ENCODE results near the gene PTPRM. TPM values are rescaled to one million over a fixed set of nuclear protein-coding genes. Genes with fewer than 3 reads are reported as not detected.

The PTPRM gene
- total and polyA plus RNA-seq, 12 donors: 31.7 to 116 (median 61.2) TPM

GRCh38 chr18:7809455-7809854 is 242.3 kb downstream of the PTPRM start:
- WGBS, 4 donors: 85 to 94% (median 91%) methylated on average over 6 of the region's 6 CpGs
- intact Hi-C loops (cut with DNase I): loop anchor here in 1 of 2 donors (10.0 kb wide), 1 partner anchor 575 kb away; no protein-coding TSS in a partner anchor

DNA sequence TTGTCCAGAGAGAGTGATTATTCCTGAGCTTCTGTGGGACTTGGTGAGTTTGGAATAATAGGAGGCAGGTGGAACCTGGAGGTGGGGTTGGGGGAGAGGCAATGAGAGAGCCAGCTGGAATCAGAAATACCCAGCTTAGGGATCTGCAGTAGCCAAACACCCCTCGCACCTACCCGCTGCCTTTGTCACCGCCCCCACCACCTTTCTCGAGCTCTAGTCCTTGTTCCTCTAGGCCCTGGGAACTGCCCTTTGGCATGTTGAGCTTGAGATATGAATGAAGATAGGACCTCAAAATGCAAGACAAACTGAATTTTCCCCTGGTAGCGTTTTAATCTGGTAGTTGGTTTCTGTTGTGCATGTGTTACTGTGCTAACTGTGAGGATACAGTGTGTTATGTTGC is 242.9 kb downstream of the PTPRM start:
- TF ChIP-seq, protein P1, sequence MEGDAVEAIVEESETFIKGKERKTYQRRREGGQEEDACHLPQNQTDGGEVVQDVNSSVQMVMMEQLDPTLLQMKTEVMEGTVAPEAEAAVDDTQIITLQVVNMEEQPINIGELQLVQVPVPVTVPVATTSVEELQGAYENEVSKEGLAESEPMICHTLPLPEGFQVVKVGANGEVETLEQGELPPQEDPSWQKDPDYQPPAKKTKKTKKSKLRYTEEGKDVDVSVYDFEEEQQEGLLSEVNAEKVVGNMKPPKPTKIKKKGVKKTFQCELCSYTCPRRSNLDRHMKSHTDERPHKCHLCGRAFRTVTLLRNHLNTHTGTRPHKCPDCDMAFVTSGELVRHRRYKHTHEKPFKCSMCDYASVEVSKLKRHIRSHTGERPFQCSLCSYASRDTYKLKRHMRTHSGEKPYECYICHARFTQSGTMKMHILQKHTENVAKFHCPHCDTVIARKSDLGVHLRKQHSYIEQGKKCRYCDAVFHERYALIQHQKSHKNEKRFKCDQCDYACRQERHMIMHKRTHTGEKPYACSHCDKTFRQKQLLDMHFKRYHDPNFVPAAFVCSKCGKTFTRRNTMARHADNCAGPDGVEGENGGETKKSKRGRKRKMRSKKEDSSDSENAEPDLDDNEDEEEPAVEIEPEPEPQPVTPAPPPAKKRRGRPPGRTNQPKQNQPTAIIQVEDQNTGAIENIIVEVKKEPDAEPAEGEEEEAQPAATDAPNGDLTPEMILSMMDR (IDR thresholded peaks at IDR 0.05): no peak
- no peak for TF ChIP-seq POLR2A (IDR thresholded peaks at IDR 0.05)
- Histone ChIP-seq H3K27me3 (no peaks in the 10 kb centered on the region), H3K4me1 (replicated peaks in 1 of 2) (no peaks in the 10 kb centered on the region), H3K27ac (no peak overlapping the region), H3K4me3 (no peak overlapping the region), H3K9me3 (replicated peaks in 1 of 3) (peaks cover 0 to 7% (median 0%) of the 10 kb centered on the region in 3 donors), H3K36me3 (replicated peaks in 1 of 2) (no peaks in the 10 kb centered on the region)
- WGBS, 4 donors: 93 to 95% (median 95%) methylated on average over 5 of the region's 5 CpGs
- DNase-seq: no peak
- intact Hi-C loops (cut with DNase I): loop anchor here in 1 of 2 donors (10.0 kb wide), 1 partner anchor 575 kb away; no protein-coding TSS in a partner anchor

More at GRCh38 chr18:7809455-7809854, 242.3 kb downstream of the PTPRM start:
- Histone ChIP-seq H3K27me3 (no peaks in the 10 kb centered on the region), H3K27ac (no peak overlapping the region), H3K4me3 (no peak overlapping the region), H3K4me1 (replicated peaks in 1 of 2) (no peaks in the 10 kb centered on the region), H3K9me3 (replicated peaks in 1 of 3) (peaks cover 0 to 2% (median 0%) of the 10 kb centered on the region in 3 donors), H3K36me3 (replicated peaks in 1 of 2) (no peaks in the 10 kb centered on the region)
- TF ChIP-seq, protein P1 (IDR thresholded peaks at IDR 0.05): no peak
- TF ChIP-seq POLR2A (IDR thresholded peaks at IDR 0.05): no peak
- no peak for DNase-seq

DNA sequence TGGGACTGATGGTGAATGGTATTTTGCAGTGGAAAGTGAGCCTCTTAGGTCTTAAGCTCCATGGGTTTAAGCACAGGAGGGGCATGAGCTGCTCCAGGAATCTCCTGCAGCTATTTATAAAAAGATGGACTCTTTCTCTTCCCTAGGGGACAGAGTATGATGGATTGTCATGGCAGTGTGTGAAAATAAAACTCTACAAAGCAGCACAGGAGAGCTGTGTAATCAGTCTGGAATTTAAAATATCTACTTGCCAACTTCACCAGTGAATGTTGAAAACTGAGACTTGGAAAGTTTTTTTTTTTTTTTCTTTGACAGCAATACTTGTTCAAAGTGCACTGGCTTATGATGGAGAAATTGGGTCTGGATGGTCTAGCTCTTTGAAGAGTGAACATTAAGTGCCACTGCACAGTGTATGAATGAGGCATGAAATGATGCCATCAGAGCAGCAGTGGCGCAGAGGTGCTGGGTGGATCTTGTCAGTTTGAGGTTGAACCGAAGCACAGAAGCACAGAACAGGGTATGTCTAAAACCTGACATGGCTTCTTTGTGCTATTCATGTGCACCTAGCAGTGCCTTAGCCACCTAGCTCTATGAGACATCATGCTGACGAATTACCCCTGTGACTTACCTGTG is 245.4 kb downstream of the PTPRM start:
- intact Hi-C loops (cut with DNase I): no loop called here

DNA sequence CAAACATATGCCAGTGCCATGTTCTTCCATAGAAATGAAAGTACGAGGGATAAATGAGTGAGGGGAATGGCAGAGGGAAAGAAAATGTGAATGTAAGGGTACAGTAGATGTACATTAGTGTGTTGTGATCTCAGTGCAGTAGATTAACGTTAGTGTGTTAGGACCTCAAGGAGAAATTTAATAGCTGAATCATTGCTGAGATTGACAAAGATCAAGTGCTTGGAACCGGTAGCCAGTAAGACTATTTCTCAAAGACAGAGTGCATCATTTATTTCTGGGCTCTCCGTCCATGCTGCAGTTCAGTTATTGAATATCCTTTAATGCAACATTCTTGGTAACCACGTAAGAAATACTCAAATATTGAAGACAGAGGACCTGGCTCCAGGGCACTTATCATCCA is 246.0 kb downstream of the PTPRM start:
- WGBS, 4 donors: 77 to 88% (median 82%) methylated on average over 5 of the region's 5 CpGs
- Histone ChIP-seq H3K4me1 (replicated peaks in 1 of 2) (peaks cover 0 to 2% of the 10 kb centered on the region in 2 donors), H3K27me3 (no peaks in the 10 kb centered on the region), H3K27ac (no peak overlapping the region), H3K36me3 (replicated peaks in 1 of 2) (no peaks in the 10 kb centered on the region), H3K9me3 (replicated peaks in 1 of 3) (peaks cover 0 to 9% (median 0%) of the 10 kb centered on the region in 3 donors), H3K4me3 (no peak overlapping the region)
- no peak for TF ChIP-seq POLR2A (IDR thresholded peaks at IDR 0.05)
- TF ChIP-seq, protein P1 (IDR thresholded peaks at IDR 0.05): no peak
- intact Hi-C loops (cut with DNase I): no loop called here
- DNase-seq: no peak

More for the DNA sequence above, 245.4 kb downstream of the PTPRM start:
- WGBS, 4 donors: 87 to 96% (median 91%) methylated on average over 3 of the region's 3 CpGs
- Histone ChIP-seq H3K36me3 (replicated peaks in 1 of 2) (no peaks in the 10 kb centered on the region), H3K27me3 (no peaks in the 10 kb centered on the region), H3K4me3 (no peak overlapping the region), H3K4me1 (replicated peaks in 1 of 2) (no peaks in the 10 kb centered on the region), H3K9me3 (replicated peaks in 1 of 3) (peaks cover 0 to 9% (median 0%) of the 10 kb centered on the region in 3 donors), H3K27ac (no peak overlapping the region)
- no peak for DNase-seq
- TF ChIP-seq POLR2A (IDR thresholded peaks at IDR 0.05): no peak
- TF ChIP-seq, protein P1 (IDR thresholded peaks at IDR 0.05): no peak
